GM21528 (cell line): Measurements from ENCODE around the gene NT5DC4.
A peak's percentile ranks its signal among the peaks of the same experiment; 100 is the strongest.

Source experiments
- ATAC-seq: cut with Tn5 transposase; IDR thresholded peaks from one replicate; pipeline ENCODE4 v1.9.1; 2021; ENCODE audit warnings: mild to moderate bottlenecking, moderate library complexity; ENCODE audit not compliant: unreplicated experiment, low FRiP score

Gene NT5DC4

DNA sequence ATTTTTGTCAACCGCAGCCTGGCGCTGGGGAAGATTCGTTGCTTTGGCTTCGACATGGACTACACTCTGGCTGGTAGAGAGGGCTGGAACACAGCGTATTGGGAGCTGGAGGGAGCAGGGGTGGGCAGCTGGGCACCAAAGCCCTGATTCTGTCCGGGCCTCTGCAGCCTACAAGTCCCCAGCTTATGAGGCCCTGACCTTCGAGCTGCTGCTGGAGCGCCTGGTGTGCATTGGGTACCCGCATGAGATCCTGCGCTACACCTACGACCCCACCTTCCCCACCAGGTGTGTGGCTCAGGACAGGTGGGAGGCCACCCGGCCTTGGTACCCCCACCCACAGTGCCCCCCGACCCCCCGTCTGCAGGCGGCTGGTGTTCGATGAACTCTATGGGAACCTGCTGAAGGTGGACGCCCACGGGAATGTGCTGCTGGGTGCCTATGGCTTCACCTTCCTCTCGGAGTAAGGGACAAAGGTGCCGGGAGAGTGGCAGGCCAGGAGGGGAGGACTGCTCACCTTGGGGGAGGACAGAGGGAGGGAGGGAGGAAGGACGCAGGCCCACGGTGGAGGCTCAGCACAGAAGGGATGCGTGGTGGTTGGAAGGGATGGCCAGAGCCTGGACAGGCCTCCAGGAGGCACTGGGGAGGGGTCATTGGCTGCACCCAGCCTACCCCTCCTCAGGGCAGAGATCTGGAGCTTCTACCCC lies 1.2 kb downstream of the NT5DC4 start:
- no peak for ATAC-seq

DNA sequence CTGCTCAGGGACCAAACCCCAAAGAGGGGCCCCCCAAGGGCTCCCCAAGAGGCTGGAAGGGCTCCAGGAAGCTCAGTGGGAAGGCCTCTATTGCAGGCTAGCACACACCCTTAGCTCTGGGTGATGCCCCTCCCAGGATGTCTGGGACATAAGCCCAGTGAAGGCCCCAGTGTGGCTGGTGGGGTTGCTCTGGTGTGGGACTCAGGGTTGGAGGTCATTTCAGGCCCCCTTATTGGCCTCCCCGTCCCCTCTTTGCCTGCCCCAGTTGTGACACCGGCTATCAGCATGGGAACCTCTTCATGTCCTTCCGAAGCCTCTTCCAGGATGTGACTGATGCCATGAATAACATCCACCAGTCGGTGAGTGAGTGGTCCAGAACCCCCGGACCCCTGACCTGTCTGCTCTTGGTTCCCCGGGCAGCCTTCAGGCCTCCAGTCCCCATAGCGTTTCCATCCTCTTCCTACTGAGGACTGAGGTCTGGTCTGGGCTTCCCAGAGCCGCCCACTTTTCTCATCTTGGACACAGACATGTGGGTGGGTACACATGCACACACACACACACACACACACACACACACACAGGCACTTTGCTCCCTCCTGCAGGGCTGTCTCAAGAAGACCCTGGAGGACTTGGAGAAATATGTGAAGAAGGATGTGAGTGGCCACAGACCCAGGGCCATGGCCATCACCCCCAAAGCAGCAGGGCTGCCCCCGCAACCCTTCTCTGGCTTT lies 2.2 kb downstream of the NT5DC4 start:
- no peak for ATAC-seq

DNA sequence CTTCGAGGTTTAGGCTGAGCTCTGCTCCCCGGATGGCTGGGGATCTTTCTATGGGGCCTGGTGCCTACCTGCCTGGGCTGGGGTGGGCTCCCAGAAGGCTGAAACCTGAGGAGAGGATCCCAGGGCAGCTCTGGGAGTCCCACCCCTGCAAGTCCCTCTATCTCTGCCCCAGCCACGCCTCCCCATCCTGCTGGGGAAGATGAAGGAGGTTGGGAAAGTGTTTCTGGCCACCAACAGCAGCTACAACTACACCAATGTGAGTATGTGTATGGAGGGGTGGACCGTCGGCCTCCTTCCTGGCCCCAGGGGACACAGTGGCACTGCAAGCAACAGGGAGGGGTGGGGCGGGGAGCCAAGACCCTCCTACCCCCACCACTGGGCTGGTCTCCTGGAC lies 2.7 kb downstream of the NT5DC4 start:
- no peak for ATAC-seq

DNA sequence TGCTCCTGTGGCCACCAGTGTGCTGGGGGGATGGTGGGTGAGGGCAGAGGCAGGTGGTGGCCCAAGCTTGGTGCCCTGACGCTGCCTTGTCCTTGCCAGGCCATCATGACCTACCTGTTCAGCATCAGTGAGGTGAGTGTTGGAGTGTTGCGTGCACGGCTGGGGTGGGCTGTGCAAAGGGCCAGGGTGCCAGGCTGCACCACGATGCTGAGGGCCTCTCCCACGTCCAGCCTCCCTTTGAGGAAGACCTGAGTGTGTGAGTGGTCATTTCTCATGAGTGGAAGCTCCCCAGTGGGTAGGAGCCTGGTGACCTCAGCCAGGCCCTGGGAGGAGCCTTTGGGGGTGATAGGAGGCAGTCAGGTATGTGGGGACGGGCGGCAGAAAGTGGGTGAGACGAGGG lies 3.2 kb downstream of the NT5DC4 start:
- no peak for ATAC-seq

DNA sequence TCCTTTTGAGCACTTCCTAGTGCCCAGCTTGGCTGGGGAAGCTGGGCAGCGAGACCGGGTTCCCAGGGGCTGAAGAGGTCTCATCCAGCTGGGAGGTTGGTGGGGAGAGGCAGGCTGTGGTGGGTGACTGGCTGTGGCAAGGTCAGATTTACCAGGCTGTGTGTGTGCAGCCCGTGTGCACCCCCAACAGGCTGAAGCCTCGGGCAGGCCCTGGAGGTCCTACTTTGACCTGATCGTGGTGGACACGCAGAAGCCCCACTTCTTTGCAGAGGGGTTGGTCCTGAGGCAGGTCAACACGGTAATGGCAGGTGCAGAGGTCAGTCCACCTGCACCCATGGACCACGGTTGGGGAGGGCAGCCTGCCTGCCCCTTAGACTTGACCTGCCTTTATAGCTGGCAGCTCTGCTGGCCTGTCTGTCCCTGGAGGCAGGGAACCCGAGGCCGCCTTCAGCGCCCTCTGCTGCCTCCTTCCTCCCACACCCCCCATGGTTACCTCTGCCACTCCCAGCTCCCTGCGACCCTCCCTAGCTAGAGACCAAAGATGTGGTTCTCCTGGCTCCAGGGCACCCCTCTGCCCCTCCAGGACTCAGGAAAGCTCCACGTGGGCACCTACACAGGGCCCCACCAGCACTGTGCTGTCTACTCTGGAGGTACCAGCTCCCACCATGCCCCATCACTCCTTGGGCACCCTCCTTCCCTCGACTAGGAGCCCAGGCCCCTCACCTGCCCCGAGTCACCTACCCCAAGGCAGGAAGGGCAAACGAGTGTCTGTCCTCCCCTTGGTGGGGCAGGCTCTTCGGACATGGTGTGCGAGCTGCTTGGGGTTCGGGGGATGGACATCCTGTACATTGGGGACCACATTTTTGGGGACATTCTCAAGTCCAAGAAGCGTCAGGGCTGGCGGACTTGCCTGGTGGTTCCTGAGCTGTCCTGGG lies 4.0 kb downstream of the NT5DC4 start:
- ATAC-seq: no peak

DNA sequence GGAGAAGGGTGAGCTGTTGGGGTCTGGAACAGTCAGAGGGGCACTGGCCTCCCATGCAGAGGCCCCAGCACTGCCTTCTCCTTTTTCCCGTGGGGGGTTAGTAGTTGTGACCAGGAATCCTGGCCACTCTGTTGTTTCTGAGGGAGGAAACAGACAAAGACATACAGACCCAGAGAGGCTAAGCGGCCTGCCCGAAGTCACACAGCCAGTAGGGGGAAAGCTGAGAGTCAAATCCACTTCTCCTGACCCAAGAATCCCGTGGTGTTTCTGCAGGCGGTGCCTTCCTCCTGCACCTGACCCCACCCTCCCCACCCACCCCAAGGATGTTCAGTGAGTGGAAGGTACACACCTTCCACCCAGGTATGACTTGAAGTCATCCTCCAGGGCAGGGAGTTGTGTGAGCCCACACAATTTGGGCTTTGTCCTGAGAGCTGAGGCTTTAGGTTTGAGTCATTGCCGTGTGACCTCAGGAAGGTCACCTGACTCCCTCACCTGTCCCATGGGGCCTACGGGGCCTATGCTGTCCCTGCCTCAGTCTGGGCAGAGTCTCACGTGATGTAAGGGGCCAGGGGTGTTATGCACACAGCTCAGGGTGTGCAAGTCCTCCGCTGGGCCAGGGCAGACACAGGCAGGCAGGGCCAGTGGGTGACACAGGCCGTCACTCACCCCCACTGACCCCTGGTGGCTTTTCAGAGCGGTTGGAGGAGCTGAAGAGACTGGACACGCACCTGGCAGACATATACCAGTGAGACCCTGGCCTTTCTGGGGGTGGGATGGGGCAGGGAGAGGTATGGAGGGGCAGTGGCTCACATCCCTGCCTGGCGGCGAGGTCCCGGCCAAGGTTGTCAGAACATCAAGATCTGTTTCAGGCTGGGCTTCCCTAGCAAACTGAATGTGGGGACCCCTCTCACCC lies 5.0 kb downstream of the NT5DC4 start:
- ATAC-seq: no peak

DNA sequence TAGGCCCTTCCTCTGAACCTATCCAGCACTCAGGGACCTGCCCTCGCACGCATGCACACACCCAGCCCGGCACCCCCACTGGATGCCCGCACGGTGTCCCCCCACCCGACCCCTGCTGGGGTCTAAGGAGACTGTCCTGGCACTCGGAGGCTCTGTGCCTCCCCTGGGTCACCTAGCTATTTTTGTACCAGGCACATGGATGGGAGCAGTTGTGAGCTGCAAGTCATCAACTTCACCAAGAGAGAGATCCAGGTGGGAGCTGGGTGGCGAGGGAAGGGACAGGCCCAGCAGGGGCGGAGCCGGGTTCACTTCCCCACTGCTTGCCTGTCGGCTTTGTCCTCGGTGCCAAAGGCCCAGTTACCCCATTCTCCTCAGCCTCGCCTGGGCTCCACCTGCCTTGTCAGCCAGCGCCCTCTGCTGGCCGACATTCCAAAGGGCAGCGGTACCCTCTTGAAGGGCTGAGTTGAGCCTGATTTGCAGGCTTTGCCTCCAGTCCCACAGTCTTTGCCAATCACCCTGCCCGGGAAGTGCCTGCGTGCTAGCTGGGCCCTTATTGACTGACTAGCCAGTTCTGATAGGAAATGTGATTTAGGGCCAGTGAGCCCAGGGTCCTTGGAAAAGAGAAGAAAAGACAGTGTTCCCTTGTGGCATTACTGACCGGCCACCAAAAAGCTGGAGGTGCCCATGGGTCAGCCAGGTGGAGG lies 5.8 kb downstream of the NT5DC4 start:
- peak; percentile 75 for ATAC-seq

DNA sequence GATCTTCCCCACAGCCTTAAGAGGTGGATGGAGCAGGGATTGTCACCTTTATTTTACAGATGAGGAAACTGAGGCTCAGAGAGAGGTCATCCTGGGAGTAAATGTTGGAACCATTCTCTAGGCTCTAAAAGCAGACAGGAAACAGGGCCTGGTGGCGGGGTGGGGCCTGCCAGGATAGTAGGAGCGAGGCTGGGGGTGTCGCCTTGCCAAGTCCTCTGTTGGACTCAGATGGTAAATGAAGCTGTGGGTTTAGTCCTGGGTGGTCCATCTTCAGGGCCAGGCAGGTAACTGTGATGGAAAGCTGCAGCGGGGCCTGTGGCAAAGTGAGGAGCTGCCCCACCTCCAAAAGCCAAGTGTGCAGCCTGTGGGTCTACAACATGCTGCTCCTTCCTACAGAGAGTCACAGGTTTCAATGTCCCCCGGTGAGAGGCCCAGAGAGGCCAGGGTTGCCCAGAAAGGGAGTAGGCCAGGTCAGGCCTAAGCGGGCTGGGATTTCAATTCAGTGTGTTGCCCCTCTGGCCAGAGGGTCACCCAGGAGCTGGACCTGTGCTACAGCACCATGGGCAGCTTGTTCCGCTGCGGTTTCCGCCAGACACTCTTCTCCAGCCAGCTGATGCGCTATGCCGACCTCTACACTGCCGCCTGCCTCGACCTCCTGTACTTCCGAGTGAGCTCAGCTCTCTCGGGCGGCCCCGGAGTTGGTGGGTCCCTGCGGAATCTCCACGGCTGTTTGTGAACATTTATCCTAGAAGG lies 6.6 kb downstream of the NT5DC4 start:
- ATAC-seq: no peak

DNA sequence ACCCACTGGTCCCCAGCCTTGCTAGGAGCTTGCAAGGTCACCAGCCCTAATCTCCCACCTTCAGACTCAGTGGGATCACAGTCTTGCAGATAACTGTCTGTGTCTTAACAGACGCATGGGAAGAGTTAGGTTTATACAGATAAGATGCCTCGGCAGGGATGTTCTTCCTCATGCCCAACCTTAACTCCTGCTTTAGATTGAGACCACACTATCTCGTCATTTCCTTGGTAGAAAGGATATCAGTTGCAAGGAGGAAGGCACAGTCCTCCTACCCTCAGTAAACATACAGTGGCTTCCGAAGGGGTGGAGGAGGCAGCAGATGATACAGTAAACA lies 7.2 kb downstream of the NT5DC4 start:
- ATAC-seq: no peak

DNA sequence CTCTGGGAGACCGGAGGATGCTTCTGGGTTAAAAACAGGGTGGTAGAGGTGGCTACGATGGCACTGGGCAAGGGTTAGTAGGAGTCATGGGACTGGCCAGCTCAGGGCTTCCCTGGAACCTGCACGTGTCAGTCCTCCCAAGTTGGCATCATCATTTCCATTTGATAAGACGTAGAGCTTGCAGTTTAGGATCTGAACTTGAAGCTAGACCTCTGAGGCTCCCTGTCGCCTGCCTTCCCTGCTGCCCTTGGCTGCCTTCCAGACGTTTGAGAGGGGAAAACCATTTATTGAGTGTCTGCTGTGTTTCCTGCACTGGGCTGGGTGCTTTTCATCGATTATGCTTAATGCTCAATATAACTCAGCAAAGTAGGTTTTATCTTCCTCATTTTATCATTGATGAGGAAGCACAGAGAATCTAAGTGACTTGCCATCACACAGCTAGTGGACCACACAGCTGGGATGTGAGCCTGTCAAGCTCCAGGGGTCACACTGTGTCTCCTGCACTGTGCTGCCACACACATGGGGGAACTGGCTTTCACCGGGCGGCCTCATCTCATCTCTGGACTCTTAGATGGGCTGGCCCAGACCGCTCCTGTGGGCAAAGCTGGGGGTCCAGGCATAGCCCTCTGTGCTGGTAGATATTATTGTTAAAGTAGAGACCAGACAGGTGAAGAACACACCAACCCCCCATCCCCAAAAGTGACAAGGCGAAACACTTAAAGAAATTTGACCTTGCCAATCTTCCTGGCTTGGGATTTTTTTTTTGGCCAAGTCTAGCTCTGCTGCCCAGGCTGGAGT lies 7.8 kb downstream of the NT5DC4 start:
- no peak for ATAC-seq

DNA sequence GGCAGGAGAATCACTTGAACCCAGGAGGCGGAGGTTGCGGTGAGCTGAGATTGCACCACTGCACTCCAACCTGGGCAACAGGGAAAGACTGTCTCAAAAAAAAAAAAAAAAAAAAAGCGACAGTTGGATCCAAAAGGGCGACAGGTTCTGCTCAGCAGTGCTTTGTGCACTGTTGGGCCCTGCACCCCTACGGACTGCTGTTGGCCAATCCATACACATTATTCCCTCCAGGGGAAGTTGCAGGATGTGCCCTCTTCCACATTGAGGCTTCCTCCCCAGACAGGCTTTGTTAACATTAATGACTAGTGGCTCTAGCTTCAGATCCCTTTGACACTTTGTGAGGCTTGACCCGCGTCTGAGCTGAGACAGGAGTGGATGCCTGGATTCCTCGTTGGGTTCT lies 9.4 kb downstream of the NT5DC4 start:
- ATAC-seq: no peak

DNA sequence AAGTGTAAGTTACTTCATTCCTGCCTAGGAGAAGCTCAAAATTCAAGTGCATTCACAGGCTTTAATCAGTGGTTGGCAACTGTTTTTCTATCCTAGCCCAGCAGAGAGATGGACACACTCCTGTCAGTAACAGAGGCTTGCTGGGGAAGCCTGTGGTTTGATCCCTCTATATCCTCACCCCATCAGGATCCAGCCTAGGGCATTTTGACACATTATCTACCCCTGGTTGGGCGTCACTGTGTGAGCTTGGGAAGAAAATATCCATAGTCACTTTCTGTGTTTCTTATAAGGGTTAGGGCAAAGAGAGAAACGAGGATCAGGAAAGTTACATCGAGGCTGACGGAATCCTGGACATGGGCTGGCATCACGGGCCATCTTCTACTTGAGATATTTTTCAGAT lies 10.0 kb downstream of the NT5DC4 start:
- ATAC-seq: no peak

DNA sequence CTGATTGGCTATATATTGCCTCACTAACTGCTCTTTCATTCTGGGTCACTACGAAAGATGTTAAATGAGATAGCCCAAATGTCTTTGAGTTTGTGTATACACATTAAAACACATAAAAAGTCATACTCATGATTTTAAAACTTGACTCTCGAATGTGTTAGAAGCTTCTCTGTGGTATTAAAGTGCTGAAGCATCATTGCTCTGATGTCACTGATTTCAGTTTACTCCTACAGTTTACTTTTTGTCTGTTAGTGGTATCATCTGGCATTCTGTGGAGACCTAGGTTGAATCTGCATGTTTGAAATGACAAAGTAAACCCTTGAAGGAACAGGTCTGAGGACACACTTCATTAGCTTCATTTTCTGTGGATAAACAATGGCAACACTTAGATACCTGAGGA lies 10.7 kb downstream of the NT5DC4 start:
- ATAC-seq: no peak

DNA sequence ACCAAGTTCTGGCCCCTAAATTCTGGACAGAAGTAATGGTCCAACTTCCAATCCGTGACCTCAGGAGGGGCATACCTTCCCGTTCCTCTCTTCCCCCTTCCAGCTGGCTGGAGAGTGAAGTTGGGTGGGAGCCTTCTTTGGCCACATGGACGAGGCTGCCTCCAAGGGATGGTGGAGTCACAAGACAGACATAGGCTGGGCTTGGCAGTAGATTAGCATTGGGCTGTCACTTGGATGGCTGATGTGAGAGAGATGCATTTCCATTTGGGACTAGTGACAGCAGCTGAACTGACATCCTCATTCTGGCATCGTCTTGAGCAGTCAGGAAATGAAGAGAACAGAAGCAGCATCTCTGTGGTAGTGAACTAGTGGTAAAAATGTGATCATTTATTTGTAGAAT lies 12.6 kb downstream of the NT5DC4 start:
- ATAC-seq: no peak

DNA sequence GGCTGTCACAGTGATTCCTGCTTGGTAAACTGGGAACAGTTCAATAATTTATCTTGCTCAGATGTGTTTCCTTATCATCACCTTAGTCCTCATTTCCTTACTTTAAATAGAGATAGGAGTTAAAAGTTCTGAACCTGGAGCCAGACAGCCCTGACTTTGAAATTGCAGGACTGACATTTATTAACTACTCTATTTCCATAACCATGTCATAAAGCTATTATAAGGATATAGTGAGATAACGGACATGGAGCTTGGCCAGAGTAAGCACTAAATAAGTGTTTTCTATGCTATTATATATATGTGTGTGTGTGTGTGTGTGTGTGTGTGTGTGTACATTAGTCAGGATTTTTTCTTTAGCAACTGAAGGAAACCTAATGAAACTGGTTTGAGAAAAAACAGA lies 13.1 kb downstream of the NT5DC4 start:
- ATAC-seq: no peak

DNA sequence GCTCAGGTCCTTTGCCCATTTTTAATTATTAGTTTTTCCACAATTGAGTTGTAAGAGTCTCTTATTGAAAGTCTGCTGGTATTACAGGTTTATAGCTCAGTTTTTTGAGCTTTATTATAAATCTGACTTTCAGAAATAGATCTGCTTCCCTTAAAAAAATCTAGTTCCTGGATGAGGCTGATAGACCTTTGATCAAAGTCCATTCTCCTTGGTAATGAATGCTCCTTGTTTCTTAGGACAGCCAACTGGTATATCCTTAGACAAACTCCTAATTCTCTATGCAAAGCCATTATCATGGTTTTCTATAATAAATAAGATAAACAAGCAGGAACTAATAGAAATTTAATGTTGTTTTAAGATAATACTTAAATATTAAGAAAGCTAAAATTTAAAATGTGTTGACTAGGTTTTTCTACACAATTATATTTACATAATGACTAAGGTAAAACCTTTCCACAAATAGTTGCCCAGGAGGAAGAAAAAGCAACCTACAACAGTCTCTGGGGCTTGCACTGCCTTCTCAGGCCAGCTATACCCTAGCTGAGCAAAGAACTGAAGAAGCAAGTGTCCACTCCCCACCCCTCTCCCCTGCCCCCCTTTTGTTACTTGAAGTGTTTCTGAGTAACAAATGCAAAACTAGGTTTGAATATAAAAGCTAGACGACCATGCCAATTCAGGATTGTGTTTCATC lies 16.9 kb downstream of the NT5DC4 start:
- ATAC-seq: no peak

DNA sequence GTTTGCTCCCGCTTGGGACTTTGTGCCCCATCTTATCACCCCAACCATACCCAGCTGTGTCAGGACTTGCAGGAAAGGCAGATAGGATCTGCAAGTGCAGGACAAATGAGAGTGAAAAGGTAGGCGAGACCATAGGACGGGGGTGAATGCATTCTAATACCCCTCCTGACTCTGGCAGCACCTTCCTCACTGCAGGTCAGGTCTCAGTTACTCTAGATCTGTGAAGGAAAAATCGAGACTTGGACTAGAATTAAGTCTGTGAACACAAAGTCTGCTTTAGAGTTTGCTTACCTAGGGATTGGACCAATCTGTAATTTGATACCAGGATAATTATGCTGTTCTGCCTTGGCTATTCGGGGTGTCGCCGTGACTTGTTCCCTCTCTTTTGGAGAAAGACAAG lies 19.7 kb downstream of the NT5DC4 start:
- no peak for ATAC-seq
